HL-60 (cell line): ENCODE measurements around the gene SLC35D3.
"Not testable (repeated sequence)": the region's sequence is repeated elsewhere in the genome, so short reads cannot be mapped to it uniquely, and the experiment has no call there.

Experiments
- DNase-seq, 2 experiments: peaks; one replicate each; pipeline ENCODE4 v3.0.0-alpha.2; 2010 to 2020; ENCODE audit warnings: low read depth in 1 of 2, low spot score in 1 of 2
- H3K27ac ChIP-seq: fragments of 250-450 bp; sonication (Bioruptor Pico); replicated peaks from 2 replicates; pipeline ENCODE4 v1.5.1; 2020; ENCODE audit warnings: mild to moderate bottlenecking, moderate library complexity
- H3K27me3 ChIP-seq: fragments of 250-450 bp; sonication (Bioruptor Pico); 2 replicates; pipeline ENCODE4 v1.5.1; 2021; ENCODE audit warnings: mild to moderate bottlenecking, moderate library complexity; ENCODE audit not compliant: insufficient read depth, poor library complexity, severe bottlenecking
- H3K4me3 ChIP-seq: replicated peaks from 2 replicates; pipeline ENCODE4 v1.5.1; 2011; ENCODE audit warnings: mild to moderate bottlenecking, control low read depth, low read length; ENCODE audit not compliant: insufficient read depth
- GABPA ChIP-seq: IDR thresholded peaks from 2 replicates; pipeline ENCODE4 v1.6.1; 2012; ENCODE audit warnings: low read depth
- POLR2AphosphoS5 ChIP-seq: IDR thresholded peaks from 2 replicates; pipeline ENCODE4 v1.6.1; 2012; ENCODE audit warnings: low read depth
- SPI1 ChIP-seq: IDR thresholded peaks from 2 replicates; pipeline ENCODE4 v1.6.1; 2012; ENCODE audit warnings: low read depth, mild to moderate bottlenecking, borderline replicate concordance
- TF ChIP-seq, protein P1 (sequence below): IDR thresholded peaks from one replicate; pipeline ENCODE4 v1.5.1; 2011; ENCODE audit warnings: low read length, control low read depth, inconsistent platforms; ENCODE audit not compliant: insufficient read depth
- TF ChIP-seq, protein P2 (sequence below): IDR thresholded peaks from 2 replicates; pipeline ENCODE4 v1.6.1; 2012; ENCODE audit warnings: low read depth; ENCODE audit not compliant: insufficient replicate concordance

The SLC35D3 gene

DNA sequence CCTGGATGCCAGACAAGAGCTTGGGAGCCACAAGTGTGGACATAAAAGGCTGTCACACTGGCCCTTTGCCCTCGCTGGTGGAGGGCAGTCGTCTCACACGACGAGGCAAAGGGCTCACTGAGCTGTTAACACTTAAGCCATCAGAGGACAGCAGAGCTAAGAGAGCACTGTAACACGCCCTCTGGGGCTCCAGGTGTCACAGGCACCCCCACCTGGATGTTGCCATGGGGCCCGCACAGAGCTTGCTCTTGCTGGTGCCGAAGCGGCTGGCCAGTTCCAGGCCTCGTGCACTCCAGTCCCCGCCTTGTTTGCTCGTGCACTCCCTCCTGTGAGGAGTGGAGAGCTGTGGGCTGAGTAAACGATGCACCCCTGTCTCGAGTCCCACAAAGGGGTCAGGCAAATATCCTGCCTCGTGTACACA is 37.4 kb downstream of the SLC35D3 start:
- Histone ChIP-seq H3K4me3 (no peak overlapping the region), H3K27me3 (peaks cover 8% of the 10 kb centered on the region), H3K27ac (no peak overlapping the region)
- TF ChIP-seq POLR2AphosphoS5 = no peak
- TF ChIP-seq, protein P1, sequence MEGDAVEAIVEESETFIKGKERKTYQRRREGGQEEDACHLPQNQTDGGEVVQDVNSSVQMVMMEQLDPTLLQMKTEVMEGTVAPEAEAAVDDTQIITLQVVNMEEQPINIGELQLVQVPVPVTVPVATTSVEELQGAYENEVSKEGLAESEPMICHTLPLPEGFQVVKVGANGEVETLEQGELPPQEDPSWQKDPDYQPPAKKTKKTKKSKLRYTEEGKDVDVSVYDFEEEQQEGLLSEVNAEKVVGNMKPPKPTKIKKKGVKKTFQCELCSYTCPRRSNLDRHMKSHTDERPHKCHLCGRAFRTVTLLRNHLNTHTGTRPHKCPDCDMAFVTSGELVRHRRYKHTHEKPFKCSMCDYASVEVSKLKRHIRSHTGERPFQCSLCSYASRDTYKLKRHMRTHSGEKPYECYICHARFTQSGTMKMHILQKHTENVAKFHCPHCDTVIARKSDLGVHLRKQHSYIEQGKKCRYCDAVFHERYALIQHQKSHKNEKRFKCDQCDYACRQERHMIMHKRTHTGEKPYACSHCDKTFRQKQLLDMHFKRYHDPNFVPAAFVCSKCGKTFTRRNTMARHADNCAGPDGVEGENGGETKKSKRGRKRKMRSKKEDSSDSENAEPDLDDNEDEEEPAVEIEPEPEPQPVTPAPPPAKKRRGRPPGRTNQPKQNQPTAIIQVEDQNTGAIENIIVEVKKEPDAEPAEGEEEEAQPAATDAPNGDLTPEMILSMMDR = no peak
- TF ChIP-seq, protein P2, sequence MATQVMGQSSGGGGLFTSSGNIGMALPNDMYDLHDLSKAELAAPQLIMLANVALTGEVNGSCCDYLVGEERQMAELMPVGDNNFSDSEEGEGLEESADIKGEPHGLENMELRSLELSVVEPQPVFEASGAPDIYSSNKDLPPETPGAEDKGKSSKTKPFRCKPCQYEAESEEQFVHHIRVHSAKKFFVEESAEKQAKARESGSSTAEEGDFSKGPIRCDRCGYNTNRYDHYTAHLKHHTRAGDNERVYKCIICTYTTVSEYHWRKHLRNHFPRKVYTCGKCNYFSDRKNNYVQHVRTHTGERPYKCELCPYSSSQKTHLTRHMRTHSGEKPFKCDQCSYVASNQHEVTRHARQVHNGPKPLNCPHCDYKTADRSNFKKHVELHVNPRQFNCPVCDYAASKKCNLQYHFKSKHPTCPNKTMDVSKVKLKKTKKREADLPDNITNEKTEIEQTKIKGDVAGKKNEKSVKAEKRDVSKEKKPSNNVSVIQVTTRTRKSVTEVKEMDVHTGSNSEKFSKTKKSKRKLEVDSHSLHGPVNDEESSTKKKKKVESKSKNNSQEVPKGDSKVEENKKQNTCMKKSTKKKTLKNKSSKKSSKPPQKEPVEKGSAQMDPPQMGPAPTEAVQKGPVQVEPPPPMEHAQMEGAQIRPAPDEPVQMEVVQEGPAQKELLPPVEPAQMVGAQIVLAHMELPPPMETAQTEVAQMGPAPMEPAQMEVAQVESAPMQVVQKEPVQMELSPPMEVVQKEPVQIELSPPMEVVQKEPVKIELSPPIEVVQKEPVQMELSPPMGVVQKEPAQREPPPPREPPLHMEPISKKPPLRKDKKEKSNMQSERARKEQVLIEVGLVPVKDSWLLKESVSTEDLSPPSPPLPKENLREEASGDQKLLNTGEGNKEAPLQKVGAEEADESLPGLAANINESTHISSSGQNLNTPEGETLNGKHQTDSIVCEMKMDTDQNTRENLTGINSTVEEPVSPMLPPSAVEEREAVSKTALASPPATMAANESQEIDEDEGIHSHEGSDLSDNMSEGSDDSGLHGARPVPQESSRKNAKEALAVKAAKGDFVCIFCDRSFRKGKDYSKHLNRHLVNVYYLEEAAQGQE = no peak
- TF ChIP-seq GABPA = no peak
- no peak for TF ChIP-seq SPI1
- DNase-seq = no peak

DNA sequence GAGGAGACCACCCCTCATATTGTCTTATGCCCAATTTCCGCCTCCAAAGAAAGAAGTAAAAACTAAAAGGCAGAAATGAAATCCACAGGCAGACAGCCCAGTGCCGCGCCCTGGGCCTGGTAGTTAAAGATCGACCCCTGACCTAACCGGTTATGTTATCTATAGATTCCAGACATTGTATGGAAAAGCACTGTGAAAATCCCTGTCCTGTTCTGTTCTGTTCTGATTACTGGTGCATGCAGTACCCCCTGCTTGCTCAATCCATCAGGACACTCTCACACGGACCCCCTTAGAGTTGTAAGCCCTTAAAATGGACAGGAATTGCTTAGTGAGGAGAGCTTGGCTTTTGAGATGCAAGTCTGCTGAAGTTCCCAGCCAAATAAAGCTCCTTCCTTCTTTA is 37.8 kb downstream of the SLC35D3 start:
- H3K27ac ChIP-seq, DNase-seq, H3K27me3 ChIP-seq, H3K4me3 ChIP-seq: not testable (repeated sequence)

DNA sequence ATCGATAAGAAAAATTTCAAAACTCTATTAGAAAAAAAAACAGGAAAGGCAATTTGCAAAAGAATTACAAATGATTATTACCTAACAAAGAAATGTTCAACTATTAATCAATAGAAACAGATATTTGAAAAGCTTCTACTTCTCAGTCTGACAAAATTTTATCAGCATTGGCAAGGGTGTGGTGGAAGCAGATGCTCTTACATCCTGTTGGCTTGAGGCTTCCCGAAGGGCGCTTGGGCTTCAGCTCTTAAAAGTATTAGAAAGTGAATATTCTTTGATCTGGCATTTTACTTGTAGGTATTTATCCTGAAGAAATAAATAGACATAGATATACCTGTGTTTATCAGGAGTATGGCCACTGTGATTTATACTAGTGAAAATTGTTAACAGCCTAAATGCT is 38.7 kb downstream of the SLC35D3 start:
- Histone ChIP-seq H3K27ac (no peak overlapping the region), H3K27me3 (peaks cover 10% of the 10 kb centered on the region), H3K4me3 (no peak overlapping the region)
- TF ChIP-seq, protein P1 = no peak
- TF ChIP-seq POLR2AphosphoS5 (no peak), GABPA (no peak), SPI1 (no peak)
- TF ChIP-seq, protein P2 = no peak
- DNase-seq = no peak

DNA sequence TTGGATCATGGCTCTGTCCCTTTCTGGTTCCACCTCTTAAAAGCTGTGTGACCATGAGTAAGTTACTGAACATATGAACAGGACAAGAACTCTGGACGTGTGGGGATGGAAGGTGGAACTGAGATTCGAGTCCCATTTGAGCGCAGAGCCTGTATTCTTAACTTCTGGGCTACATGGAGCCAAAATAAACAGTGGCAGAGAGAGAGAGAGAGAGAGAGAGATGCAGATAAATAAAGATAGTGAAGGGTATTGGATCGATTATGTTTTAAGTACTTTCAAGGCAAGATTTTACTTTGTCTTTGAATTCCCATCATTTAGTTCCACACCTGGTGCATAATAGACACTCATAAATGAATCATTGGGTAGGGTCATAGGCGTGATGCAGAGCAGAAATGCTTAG is 39.7 kb downstream of the SLC35D3 start:
- DNase-seq = no peak
- no peak overlapping the region for H3K4me3 ChIP-seq
- peaks cover 7% of the 10 kb centered on the region for H3K27me3 ChIP-seq
- H3K27ac ChIP-seq = no peak overlapping the region
- no peak for TF ChIP-seq SPI1
- no peak for TF ChIP-seq POLR2AphosphoS5
- TF ChIP-seq, protein P1 = no peak
- TF ChIP-seq, protein P2 = no peak
- no peak for TF ChIP-seq GABPA
